ENCODE results near the gene DDX10.

Gene DDX10

GRCh38 chr11:108970221-108970991 is 305.5 kb downstream of the DDX10 start:
- no peak overlapping the region for H3K4me2 ChIP-seq
- no peaks in the 10 kb centered on the region for H3K79me2 ChIP-seq (ENCODE audit: insufficient read depth, low read depth)
- H3K27ac ChIP-seq: no peak overlapping the region
- no peaks in the 10 kb centered on the region for H3K27me3 ChIP-seq (ENCODE audit: insufficient read depth, low read depth)
- H3K36me3 ChIP-seq (ENCODE audit: insufficient read depth): no peaks in the 10 kb centered on the region
- TF ChIP-seq CTCF (conservative IDR thresholded peaks at IDR 0.05; ENCODE audit: low read depth, low read length): no peak
- H2AFZ ChIP-seq (ENCODE audit: low read depth): no peak overlapping the region
- H3K9ac ChIP-seq: no peak overlapping the region
- no peaks in the 10 kb centered on the region for H3K4me1 ChIP-seq (ENCODE audit: low read depth, poor library complexity, severe bottlenecking)
- no peaks in the 10 kb centered on the region for H4K20me1 ChIP-seq (ENCODE audit: insufficient read depth)
- no peak overlapping the region for H3K4me3 ChIP-seq (IDR thresholded peaks at IDR 0.05; ENCODE audit: insufficient read depth, low read depth, low read length)

- H3K4me2 ChIP-seq: no peak overlapping the region
- H3K79me2 ChIP-seq (ENCODE audit: insufficient read depth, low read depth): no peaks in the 10 kb centered on the region
Observed at GRCh38 chr11:108973402-108974162, 308.7 kb downstream of the DDX10 start.

GRCh38 chr11:108975026-108975425 is 310.2 kb downstream of the DDX10 start:
- no peaks in the 10 kb centered on the region for H3K4me1 ChIP-seq (ENCODE audit: low read depth, poor library complexity, severe bottlenecking)
- H3K79me2 ChIP-seq (ENCODE audit: insufficient read depth, low read depth): no peaks in the 10 kb centered on the region
- no peaks in the 10 kb centered on the region for H3K36me3 ChIP-seq (ENCODE audit: insufficient read depth)
- H3K27ac ChIP-seq: no peak overlapping the region
- H4K20me1 ChIP-seq (ENCODE audit: insufficient read depth): no peaks in the 10 kb centered on the region
- H3K4me2 ChIP-seq: no peak overlapping the region
- H3K9ac ChIP-seq: no peak overlapping the region
- H3K27me3 ChIP-seq (ENCODE audit: insufficient read depth, low read depth): no peaks in the 10 kb centered on the region
- H2AFZ ChIP-seq (ENCODE audit: low read depth): no peak overlapping the region
- no peak for TF ChIP-seq CTCF (conservative IDR thresholded peaks at IDR 0.05; ENCODE audit: low read depth, low read length)
- H3K4me3 ChIP-seq (IDR thresholded peaks at IDR 0.05; ENCODE audit: insufficient read depth, low read depth, low read length): no peak overlapping the region

More at GRCh38 chr11:108973402-108974162, 308.7 kb downstream of the DDX10 start:
- no peak overlapping the region for H3K9ac ChIP-seq
- no peak overlapping the region for H3K27ac ChIP-seq
- no peaks in the 10 kb centered on the region for H4K20me1 ChIP-seq (ENCODE audit: insufficient read depth)
- H3K4me1 ChIP-seq (ENCODE audit: low read depth, poor library complexity, severe bottlenecking): no peaks in the 10 kb centered on the region
- no peaks in the 10 kb centered on the region for H3K27me3 ChIP-seq (ENCODE audit: insufficient read depth, low read depth)
- H2AFZ ChIP-seq (ENCODE audit: low read depth): no peak overlapping the region
- no peaks in the 10 kb centered on the region for H3K36me3 ChIP-seq (ENCODE audit: insufficient read depth)
- TF ChIP-seq CTCF (conservative IDR thresholded peaks at IDR 0.05; ENCODE audit: low read depth, low read length): no peak
- H3K4me3 ChIP-seq (IDR thresholded peaks at IDR 0.05; ENCODE audit: insufficient read depth, low read depth, low read length): no peak overlapping the region

GRCh38 chr11:108975641-108976071 is 310.8 kb downstream of the DDX10 start:
- H3K79me2 ChIP-seq (ENCODE audit: insufficient read depth, low read depth): no peaks in the 10 kb centered on the region

More at GRCh38 chr11:108975641-108976071, 310.8 kb downstream of the DDX10 start:
- H3K36me3 ChIP-seq (ENCODE audit: insufficient read depth): no peaks in the 10 kb centered on the region
- H3K4me3 ChIP-seq (IDR thresholded peaks at IDR 0.05; ENCODE audit: insufficient read depth, low read depth, low read length): no peak overlapping the region
- no peak overlapping the region for H3K9ac ChIP-seq
- no peaks in the 10 kb centered on the region for H3K4me1 ChIP-seq (ENCODE audit: low read depth, poor library complexity, severe bottlenecking)
- no peak overlapping the region for H2AFZ ChIP-seq (ENCODE audit: low read depth)
- H3K27ac ChIP-seq: no peak overlapping the region
- H4K20me1 ChIP-seq (ENCODE audit: insufficient read depth): no peaks in the 10 kb centered on the region
- TF ChIP-seq CTCF (conservative IDR thresholded peaks at IDR 0.05; ENCODE audit: low read depth, low read length): no peak
- no peak overlapping the region for H3K4me2 ChIP-seq
- no peaks in the 10 kb centered on the region for H3K27me3 ChIP-seq (ENCODE audit: insufficient read depth, low read depth)
